Calu3 (cell line): ENCODE data around the gene NOP9. TPM values are rescaled to one million over a fixed set of nuclear protein-coding genes. Genes with fewer than 3 reads are reported as not detected.

Experiments
- BruUV-seq: library from RNA; stranded (reverse); fragments of 400-500 nt; replicated peaks from 2 replicates; lab custom pipeline; 2021; lab: Mats Ljungman, UMichigan
- CTCF ChIA-PET: fragments of 300-600 bp; sonication (Branson Sonifier 250); formaldehyde crosslinking; loops from one replicate; lab custom pipeline; 2022; ENCODE audit warnings: antibody characterized with exemption; lab: Charles Lee
- DNase-seq: peaks from one replicate; pipeline ENCODE4 v3.0.0; 2022
- H3K27ac Mint-ChIP-seq: one replicate; pipeline ENCODE4 v1.8.0; 2022; ENCODE audit warnings: mixed read lengths; ENCODE audit not compliant: unreplicated experiment
- H3K27me3 Mint-ChIP-seq: one replicate; pipeline ENCODE4 v1.8.0; 2022; ENCODE audit warnings: mixed read lengths; ENCODE audit not compliant: unreplicated experiment
- H3K36me3 Mint-ChIP-seq: one replicate; pipeline ENCODE4 v1.8.0; 2022; ENCODE audit warnings: mild to moderate bottlenecking, moderate library complexity, mixed read lengths; ENCODE audit not compliant: insufficient read depth, unreplicated experiment
- H3K4me1 Mint-ChIP-seq: one replicate; pipeline ENCODE4 v1.8.0; 2022; ENCODE audit warnings: mild to moderate bottlenecking, low read depth, mixed read lengths; ENCODE audit not compliant: unreplicated experiment
- H3K4me3 Mint-ChIP-seq: one replicate; pipeline ENCODE4 v1.8.0; 2022; ENCODE audit warnings: mild to moderate bottlenecking, low read depth, moderate library complexity, mixed read lengths; ENCODE audit not compliant: unreplicated experiment
- H3K9me3 Mint-ChIP-seq: one replicate; pipeline ENCODE4 v1.8.0; 2022; ENCODE audit warnings: low read depth, mixed read lengths; ENCODE audit not compliant: unreplicated experiment
- CTCF ChIP-seq: fragments of 200-600 bp; IDR thresholded peaks from one replicate; pipeline ENCODE4 v1.8.0; 2022; ENCODE audit warnings: antibody characterized with exemption; ENCODE audit not compliant: unreplicated experiment
- intact Hi-C: fragments of 100-400 bp; cut with micrococcal nuclease; formaldehyde crosslinking; loops from one replicate; pipeline ENCODE4 v1.10.0; 2022; ENCODE audit not compliant: unreplicated experiment
- total RNA-seq: library from RNA; stranded (reverse); gene quantifications from 2 replicates; pipeline ENCODE4 v1.2.3, GENCODE V29; 2022

NOP9 gene
- total RNA-seq, 1 experiment from 2014 or later = 35.9 TPM

GRCh38 chr14:24259282-24260025 lies 40.2 kb upstream of the NOP9 start:
- no peaks in the 10 kb centered on the region for H3K36me3 Mint-ChIP-seq
- intact Hi-C loops = no loop called here
- DNase-seq = peak; percentile 37
- no peak for TF ChIP-seq CTCF
- H3K4me3 Mint-ChIP-seq = no peak overlapping the region
- no peaks in the 10 kb centered on the region for H3K27me3 Mint-ChIP-seq
- BruUV-seq = no TSS peak
- no peaks in the 10 kb centered on the region for H3K4me1 Mint-ChIP-seq
- no peaks in the 10 kb centered on the region for H3K9me3 Mint-ChIP-seq
- no peak overlapping the region for H3K27ac Mint-ChIP-seq
- CTCF ChIA-PET = no interaction called here

- no peak for DNase-seq
- intact Hi-C loops = no loop called here
- H3K27ac Mint-ChIP-seq = no peak overlapping the region
- BruUV-seq = no TSS peak
- H3K9me3 Mint-ChIP-seq = no peaks in the 10 kb centered on the region
- H3K27me3 Mint-ChIP-seq = no peaks in the 10 kb centered on the region
- no peaks in the 10 kb centered on the region for H3K36me3 Mint-ChIP-seq
- H3K4me1 Mint-ChIP-seq = no peaks in the 10 kb centered on the region
- CTCF ChIA-PET = no interaction called here
- no peak overlapping the region for H3K4me3 Mint-ChIP-seq
- no peak for TF ChIP-seq CTCF
These were observed 39.4 kb upstream of the NOP9 start for GRCh38 chr14:24260026-24260779.

- intact Hi-C loops = no loop called here
- BruUV-seq = no TSS peak
- CTCF ChIA-PET = no interaction called here
- H3K4me3 Mint-ChIP-seq = no peak overlapping the region
- no peaks in the 10 kb centered on the region for H3K27me3 Mint-ChIP-seq
- H3K36me3 Mint-ChIP-seq = no peaks in the 10 kb centered on the region
- H3K9me3 Mint-ChIP-seq = no peaks in the 10 kb centered on the region
- DNase-seq = no peak
- no peaks in the 10 kb centered on the region for H3K4me1 Mint-ChIP-seq
- H3K27ac Mint-ChIP-seq = no peak overlapping the region
- TF ChIP-seq CTCF = no peak
These were observed 38.9 kb upstream of the NOP9 start for GRCh38 chr14:24260780-24261157.

- H3K27me3 Mint-ChIP-seq = no peaks in the 10 kb centered on the region
- CTCF ChIA-PET = interaction anchor here (0.6 kb wide), 2 partner anchors 18 to 56 kb away, joined by 3 to 4 read pairs; partner anchors contain the start of gene TSSK4
- H3K4me1 Mint-ChIP-seq = no peaks in the 10 kb centered on the region
- no peak overlapping the region for H3K4me3 Mint-ChIP-seq
- intact Hi-C loops = no loop called here
- no peak for TF ChIP-seq CTCF
- no peaks in the 10 kb centered on the region for H3K36me3 Mint-ChIP-seq
- no peaks in the 10 kb centered on the region for H3K9me3 Mint-ChIP-seq
- DNase-seq = no peak
- H3K27ac Mint-ChIP-seq = no peak overlapping the region
- BruUV-seq = no TSS peak
These were observed 38.2 kb upstream of the NOP9 start for GRCh38 chr14:24261256-24261968.
